ENCODE measurements around the gene DOCK3. TPM values are rescaled to one million over a fixed set of nuclear protein-coding genes. Genes with fewer than 3 reads are reported as not detected.
"Not testable (repeated sequence)": the region's sequence is repeated elsewhere in the genome, so short reads cannot be mapped to it uniquely, and the experiment has no call there.

Gene DOCK3
- total RNA-seq, 3 donors from 2014 or later = 1.2 to 1.7 (median 1.5) TPM

GRCh38 chr3:51176923-51177322 is 502.2 kb downstream of the DOCK3 start:
- ATAC-seq (no peak), DNase-seq (no peak)
- Mint-ChIP-seq H3K4me3 (no peak overlapping the region), H3K36me3 (ENCODE audit: insufficient read depth) (peaks cover 2% of the 10 kb centered on the region), H3K9me3 (peaks cover 14% of the 10 kb centered on the region), H3K27me3 (ENCODE audit: low read depth) (no peaks in the 10 kb centered on the region), H3K4me1 (ENCODE audit: low read depth) (no peaks in the 10 kb centered on the region)

- not testable (repeated sequence) for H3K4me1 Mint-ChIP-seq (ENCODE audit: low read depth); H3K4me3 Mint-ChIP-seq; DNase-seq; H3K36me3 Mint-ChIP-seq (ENCODE audit: insufficient read depth); ATAC-seq; H3K9me3 Mint-ChIP-seq; H3K27me3 Mint-ChIP-seq (ENCODE audit: low read depth)
Observed at GRCh38 chr3:51186446-51186845, 511.7 kb downstream of the DOCK3 start.

- Mint-ChIP-seq H3K9me3 (peaks cover 9% of the 10 kb centered on the region), H3K36me3 (ENCODE audit: insufficient read depth) (no peaks in the 10 kb centered on the region)
Observed at GRCh38 chr3:51190199-51190598, 515.5 kb downstream of the DOCK3 start.

GRCh38 chr3:51190827-51191226 is 516.1 kb downstream of the DOCK3 start:
- H3K9me3 Mint-ChIP-seq = peaks cover 6% of the 10 kb centered on the region
- no peaks in the 10 kb centered on the region for H3K36me3 Mint-ChIP-seq (ENCODE audit: insufficient read depth)
- ATAC-seq (no peak), DNase-seq (no peak)
- H3K4me3 Mint-ChIP-seq = no peak overlapping the region
- H3K27me3 Mint-ChIP-seq (ENCODE audit: low read depth) = no peaks in the 10 kb centered on the region
- H3K4me1 Mint-ChIP-seq (ENCODE audit: low read depth) = peaks cover 11% of the 10 kb centered on the region

More at GRCh38 chr3:51190199-51190598, 515.5 kb downstream of the DOCK3 start:
- Mint-ChIP-seq H3K4me1 (ENCODE audit: low read depth) (peaks cover 11% of the 10 kb centered on the region), H3K27me3 (ENCODE audit: low read depth) (no peaks in the 10 kb centered on the region), H3K4me3 (no peak overlapping the region)
- DNase-seq (no peak), ATAC-seq (no peak)

- no peak overlapping the region for H3K4me3 Mint-ChIP-seq
- no peaks in the 10 kb centered on the region for H3K27me3 Mint-ChIP-seq (ENCODE audit: low read depth)
- ATAC-seq = no peak
- DNase-seq = no peak
- H3K36me3 Mint-ChIP-seq (ENCODE audit: insufficient read depth) = no peaks in the 10 kb centered on the region
- peaks cover under 1% of the 10 kb centered on the region for H3K9me3 Mint-ChIP-seq
- peaks cover 11% of the 10 kb centered on the region for H3K4me1 Mint-ChIP-seq (ENCODE audit: low read depth)
Observed at GRCh38 chr3:51191768-51192167, 517.0 kb downstream of the DOCK3 start.

GRCh38 chr3:51198477-51198876 is 523.8 kb downstream of the DOCK3 start:
- Mint-ChIP-seq H3K4me3 (no peak overlapping the region), H3K36me3 (ENCODE audit: insufficient read depth) (no peaks in the 10 kb centered on the region), H3K4me1 (ENCODE audit: low read depth) (peaks cover 7% of the 10 kb centered on the region), H3K9me3 (peaks cover 4% of the 10 kb centered on the region), H3K27me3 (ENCODE audit: low read depth) (no peaks in the 10 kb centered on the region)
- DNase-seq (no peak), ATAC-seq (no peak)

- H3K36me3 Mint-ChIP-seq (ENCODE audit: insufficient read depth); ATAC-seq; H3K4me1 Mint-ChIP-seq (ENCODE audit: low read depth); DNase-seq; H3K27me3 Mint-ChIP-seq (ENCODE audit: low read depth); H3K4me3 Mint-ChIP-seq; H3K9me3 Mint-ChIP-seq: not testable (repeated sequence)
Observed at GRCh38 chr3:51199296-51199695, 524.6 kb downstream of the DOCK3 start.

- DNase-seq = no peak
- no peak overlapping the region for H3K4me3 Mint-ChIP-seq
- peaks cover 3% of the 10 kb centered on the region for H3K27me3 Mint-ChIP-seq (ENCODE audit: low read depth)
- no peaks in the 10 kb centered on the region for H3K9me3 Mint-ChIP-seq
- no peak for ATAC-seq
- no peaks in the 10 kb centered on the region for H3K4me1 Mint-ChIP-seq (ENCODE audit: low read depth)
- peaks cover 7% of the 10 kb centered on the region for H3K36me3 Mint-ChIP-seq (ENCODE audit: insufficient read depth)
Observed at GRCh38 chr3:51216291-51216690, 541.6 kb downstream of the DOCK3 start.

- H3K4me3 Mint-ChIP-seq = no peak overlapping the region
- H3K9me3 Mint-ChIP-seq = no peaks in the 10 kb centered on the region
- H3K36me3 Mint-ChIP-seq (ENCODE audit: insufficient read depth) = no peaks in the 10 kb centered on the region
- DNase-seq (no peak), ATAC-seq (no peak)
- H3K27me3 Mint-ChIP-seq (ENCODE audit: low read depth) = no peaks in the 10 kb centered on the region
- H3K4me1 Mint-ChIP-seq (ENCODE audit: low read depth) = no peaks in the 10 kb centered on the region
Observed at GRCh38 chr3:51221959-51222358, 547.2 kb downstream of the DOCK3 start.

- no peak for DNase-seq
- no peaks in the 10 kb centered on the region for H3K4me1 Mint-ChIP-seq (ENCODE audit: low read depth)
- no peak for ATAC-seq
- no peaks in the 10 kb centered on the region for H3K9me3 Mint-ChIP-seq
- no peak overlapping the region for H3K4me3 Mint-ChIP-seq
- no peaks in the 10 kb centered on the region for H3K27me3 Mint-ChIP-seq (ENCODE audit: low read depth)
- peaks cover 1% of the 10 kb centered on the region for H3K36me3 Mint-ChIP-seq (ENCODE audit: insufficient read depth)
Observed at GRCh38 chr3:51224283-51224682, 549.6 kb downstream of the DOCK3 start.

GRCh38 chr3:51224843-51225242 is 550.1 kb downstream of the DOCK3 start:
- Mint-ChIP-seq H3K27me3 (ENCODE audit: low read depth) (no peaks in the 10 kb centered on the region), H3K4me3 (no peak overlapping the region), H3K4me1 (ENCODE audit: low read depth) (no peaks in the 10 kb centered on the region), H3K36me3 (ENCODE audit: insufficient read depth) (peaks cover 1% of the 10 kb centered on the region), H3K9me3 (no peaks in the 10 kb centered on the region)
- ATAC-seq (no peak), DNase-seq (no peak)

- H3K4me3 Mint-ChIP-seq = no peak overlapping the region
- H3K36me3 Mint-ChIP-seq (ENCODE audit: insufficient read depth) = peaks cover 7% of the 10 kb centered on the region
- H3K9me3 Mint-ChIP-seq = peaks cover 3% of the 10 kb centered on the region
- H3K4me1 Mint-ChIP-seq (ENCODE audit: low read depth) = peaks cover 2% of the 10 kb centered on the region
- DNase-seq = no peak
- ATAC-seq = no peak
- H3K27me3 Mint-ChIP-seq (ENCODE audit: low read depth) = no peaks in the 10 kb centered on the region
Observed at GRCh38 chr3:51242939-51243338, 568.2 kb downstream of the DOCK3 start.

GRCh38 chr3:51243924-51244323 is 569.2 kb downstream of the DOCK3 start:
- Mint-ChIP-seq H3K4me1 (ENCODE audit: low read depth) (peaks cover 2% of the 10 kb centered on the region), H3K9me3 (no peaks in the 10 kb centered on the region), H3K27me3 (ENCODE audit: low read depth) (no peaks in the 10 kb centered on the region), H3K4me3 (no peak overlapping the region), H3K36me3 (ENCODE audit: insufficient read depth) (peaks cover 4% of the 10 kb centered on the region)
- DNase-seq (no peak), ATAC-seq (no peak)

- no peak for DNase-seq
- Mint-ChIP-seq H3K4me1 (ENCODE audit: low read depth) (peaks cover 2% of the 10 kb centered on the region), H3K27me3 (ENCODE audit: low read depth) (no peaks in the 10 kb centered on the region), H3K9me3 (no peaks in the 10 kb centered on the region), H3K4me3 (no peak overlapping the region), H3K36me3 (ENCODE audit: insufficient read depth) (no peaks in the 10 kb centered on the region)
- ATAC-seq = no peak
Observed at GRCh38 chr3:51245867-51246266, 571.1 kb downstream of the DOCK3 start.

- peaks cover 4% of the 10 kb centered on the region for H3K36me3 Mint-ChIP-seq (ENCODE audit: insufficient read depth)
- H3K4me3 Mint-ChIP-seq = no peak overlapping the region
- H3K27me3 Mint-ChIP-seq (ENCODE audit: low read depth) = peaks cover 5% of the 10 kb centered on the region
- ATAC-seq (no peak), DNase-seq (no peak)
- peaks cover 6% of the 10 kb centered on the region for H3K9me3 Mint-ChIP-seq
- no peaks in the 10 kb centered on the region for H3K4me1 Mint-ChIP-seq (ENCODE audit: low read depth)
Observed at GRCh38 chr3:51257870-51258269, 583.1 kb downstream of the DOCK3 start.

GRCh38 chr3:51264166-51264565 is 589.4 kb downstream of the DOCK3 start:
- not testable (repeated sequence) for H3K27me3 Mint-ChIP-seq (ENCODE audit: low read depth); H3K9me3 Mint-ChIP-seq; H3K36me3 Mint-ChIP-seq (ENCODE audit: insufficient read depth); H3K4me1 Mint-ChIP-seq (ENCODE audit: low read depth); ATAC-seq; H3K4me3 Mint-ChIP-seq; DNase-seq

All from activated T-cell treated with anti-CD3 and anti-CD28 coated beads, Interleukin-2, amount 50 U/mL, for 4 hours (primary cell).